Measurements from ENCODE around the gene GRIA1.

GRIA1 gene

DNA sequence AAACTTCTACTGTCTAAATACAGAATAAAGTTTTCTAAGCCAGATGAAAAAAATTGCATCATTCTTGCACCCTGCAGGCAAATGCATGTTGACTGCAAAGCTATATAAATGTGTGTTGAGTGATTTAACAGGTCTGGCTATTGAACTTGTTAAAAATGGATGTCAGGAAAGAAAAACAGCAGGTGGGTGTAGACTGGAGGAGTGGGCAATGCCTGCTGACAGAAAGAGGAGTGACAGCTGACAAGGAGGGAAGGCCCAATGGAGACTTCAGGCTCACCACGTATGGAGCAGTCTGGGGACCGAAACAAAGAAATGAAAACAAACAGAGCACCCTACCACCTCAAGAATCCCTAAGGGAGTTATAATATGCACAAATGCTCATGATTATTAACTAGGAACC, 127.8 kb downstream of the GRIA1 start:
- H2BK120ac ChIP-seq (ENCODE audit: insufficient read depth, low read length, poor library complexity): no peak overlapping the region
- H2BK5ac ChIP-seq (ENCODE audit: low read depth, low read length, poor library complexity): no peak overlapping the region
- no peak overlapping the region for H3K14ac ChIP-seq (ENCODE audit: low read length)
- H3K4me3 ChIP-seq (ENCODE audit: low read depth, low read length): no peak overlapping the region
- no peak overlapping the region for H3K4ac ChIP-seq (ENCODE audit: low read depth, low read length)
- H4K12ac ChIP-seq (ENCODE audit: low read depth, low read length): no peak overlapping the region
- no CpG with 5 or more reads among the region's 2 CpGs for WGBS (ENCODE audit: extremely low coverage, insufficient coverage, insufficient read length)
- H3K36me3 ChIP-seq (ENCODE audit: control insufficient read depth in 1 of 2, insufficient read depth in 2 of 2, low read length in 2 of 2): no peaks in the 10 kb centered on the region
- H2AK5ac ChIP-seq (ENCODE audit: low read length): no peak overlapping the region
- H3K79me1 ChIP-seq (ENCODE audit: low read length): no peaks in the 10 kb centered on the region
- no peak overlapping the region for H3K9ac ChIP-seq (ENCODE audit: low read length)
- peak overlapping the region; percentile 51 for H3K23ac ChIP-seq (ENCODE audit: low read length)
- no peak overlapping the region for H2AFZ ChIP-seq (ENCODE audit: insufficient read depth, low read length, poor library complexity)
- DNase-seq: no peak
- no peak overlapping the region for H2BK12ac ChIP-seq (ENCODE audit: low read length)
- H3K4me1 ChIP-seq (ENCODE audit: control insufficient read depth in 1 of 2, insufficient read depth in 2 of 2, low read length in 2 of 2): peaks cover 2 to 4% of the 10 kb centered on the region in 2 experiments
- H3K9me3 ChIP-seq (ENCODE audit: insufficient read depth, low read depth, low read length): no peaks in the 10 kb centered on the region
- no peaks in the 10 kb centered on the region for H3K79me2 ChIP-seq (ENCODE audit: control insufficient read depth, insufficient read depth, low read length, poor library complexity)
- no peaks in the 10 kb centered on the region for H3K27me3 ChIP-seq (ENCODE audit: insufficient read depth, low read length)
- H3K18ac ChIP-seq (ENCODE audit: low read length): no peak overlapping the region
- no peak overlapping the region for H3K27ac ChIP-seq (ENCODE audit: low read depth, low read length)
- H4K91ac ChIP-seq (ENCODE audit: low read depth, low read length): peak overlapping the region; percentile 39
- no peak overlapping the region for H3K4me2 ChIP-seq (ENCODE audit: low read length)
- no peak overlapping the region for H4K8ac ChIP-seq (ENCODE audit: low read depth, low read length)

DNA sequence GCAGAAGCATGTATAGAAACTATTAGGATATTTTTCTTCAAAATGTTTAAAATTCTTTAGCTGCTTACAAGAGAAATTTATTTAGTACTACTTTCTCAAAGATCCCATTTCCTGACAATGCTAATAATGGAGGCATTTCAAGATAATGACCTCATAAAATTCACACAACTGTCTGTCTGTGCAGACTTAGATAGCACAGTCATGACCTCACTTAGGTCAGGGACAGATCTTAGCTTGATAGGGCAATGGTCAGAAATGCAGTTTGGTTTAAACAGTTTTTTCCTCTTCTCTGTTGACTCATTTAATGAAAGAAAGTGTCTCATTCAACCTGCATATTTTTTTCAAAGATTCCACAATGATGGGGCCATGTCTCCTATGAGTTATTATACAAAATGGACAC, 128.4 kb downstream of the GRIA1 start:
- no peak overlapping the region for H3K18ac ChIP-seq (ENCODE audit: low read length)
- no peak overlapping the region for H3K4ac ChIP-seq (ENCODE audit: low read depth, low read length)
- H4K91ac ChIP-seq (ENCODE audit: low read depth, low read length): no peak overlapping the region
- no peak overlapping the region for H3K9ac ChIP-seq (ENCODE audit: low read length)
- H3K27me3 ChIP-seq (ENCODE audit: insufficient read depth, low read length): no peaks in the 10 kb centered on the region
- no peaks in the 10 kb centered on the region for H3K9me3 ChIP-seq (ENCODE audit: insufficient read depth, low read depth, low read length)
- H3K14ac ChIP-seq (ENCODE audit: low read length): no peak overlapping the region
- H2BK120ac ChIP-seq (ENCODE audit: insufficient read depth, low read length, poor library complexity): no peak overlapping the region
- H2BK12ac ChIP-seq (ENCODE audit: low read length): no peak overlapping the region
- no peak overlapping the region for H3K4me2 ChIP-seq (ENCODE audit: low read length)
- no peak overlapping the region for H4K12ac ChIP-seq (ENCODE audit: low read depth, low read length)
- H4K8ac ChIP-seq (ENCODE audit: low read depth, low read length): no peak overlapping the region
- no peak overlapping the region for H3K4me3 ChIP-seq (ENCODE audit: low read depth, low read length)
- H3K36me3 ChIP-seq (ENCODE audit: control insufficient read depth in 1 of 2, insufficient read depth in 2 of 2, low read length in 2 of 2): no peaks in the 10 kb centered on the region
- no peak overlapping the region for H2AK5ac ChIP-seq (ENCODE audit: low read length)
- H3K79me1 ChIP-seq (ENCODE audit: low read length): no peaks in the 10 kb centered on the region
- H3K79me2 ChIP-seq (ENCODE audit: control insufficient read depth, insufficient read depth, low read length, poor library complexity): no peaks in the 10 kb centered on the region
- no peak overlapping the region for H2BK5ac ChIP-seq (ENCODE audit: low read depth, low read length, poor library complexity)
- H3K23ac ChIP-seq (ENCODE audit: low read length): no peak overlapping the region
- H3K4me1 ChIP-seq (ENCODE audit: control insufficient read depth in 1 of 2, insufficient read depth in 2 of 2, low read length in 2 of 2): peaks cover 2 to 4% of the 10 kb centered on the region in 2 experiments
- peak; percentile 53 to 86 for DNase-seq
- H3K27ac ChIP-seq (ENCODE audit: low read depth, low read length): no peak overlapping the region
- no peak overlapping the region for H2AFZ ChIP-seq (ENCODE audit: insufficient read depth, low read length, poor library complexity)

DNA sequence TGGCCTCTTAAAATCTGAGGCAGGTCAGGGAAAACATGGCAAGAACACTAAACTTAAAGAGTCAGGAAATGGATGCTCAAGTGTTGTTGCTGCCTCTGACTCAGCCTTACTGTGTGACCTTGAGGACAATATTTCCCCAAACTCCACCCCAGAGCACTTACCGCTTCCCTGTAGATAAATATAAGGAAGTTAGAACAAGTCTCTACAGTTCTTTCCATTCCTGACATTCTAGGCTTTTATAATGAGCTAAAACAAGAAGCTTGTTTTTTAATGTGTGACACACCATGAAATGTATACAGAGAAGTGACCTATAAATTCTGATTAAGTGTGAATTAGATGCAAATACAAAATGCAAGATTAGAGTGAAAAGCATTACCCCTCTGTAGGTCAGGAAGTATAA, 129.3 kb downstream of the GRIA1 start:
- H3K18ac ChIP-seq (ENCODE audit: low read length): no peak overlapping the region
- no peak for DNase-seq
- no peaks in the 10 kb centered on the region for H3K79me2 ChIP-seq (ENCODE audit: control insufficient read depth, insufficient read depth, low read length, poor library complexity)
- no peak overlapping the region for H2BK5ac ChIP-seq (ENCODE audit: low read depth, low read length, poor library complexity)
- no peaks in the 10 kb centered on the region for H3K79me1 ChIP-seq (ENCODE audit: low read length)
- H3K36me3 ChIP-seq (ENCODE audit: control insufficient read depth in 1 of 2, insufficient read depth in 2 of 2, low read length in 2 of 2): no peaks in the 10 kb centered on the region
- H2AK5ac ChIP-seq (ENCODE audit: low read length): no peak overlapping the region
- peaks cover 2 to 4% of the 10 kb centered on the region in 2 experiments for H3K4me1 ChIP-seq (ENCODE audit: control insufficient read depth in 1 of 2, insufficient read depth in 2 of 2, low read length in 2 of 2)
- no peak overlapping the region for H2BK120ac ChIP-seq (ENCODE audit: insufficient read depth, low read length, poor library complexity)
- H3K9me3 ChIP-seq (ENCODE audit: insufficient read depth, low read depth, low read length): no peaks in the 10 kb centered on the region
- no peak overlapping the region for H4K8ac ChIP-seq (ENCODE audit: low read depth, low read length)
- no CpG with 5 or more reads among the region's 1 CpG for WGBS (ENCODE audit: extremely low coverage, insufficient coverage, insufficient read length)
- H3K14ac ChIP-seq (ENCODE audit: low read length): no peak overlapping the region
- H3K4me3 ChIP-seq (ENCODE audit: low read depth, low read length): no peak overlapping the region
- no peak overlapping the region for H4K12ac ChIP-seq (ENCODE audit: low read depth, low read length)
- no peak overlapping the region for H3K27ac ChIP-seq (ENCODE audit: low read depth, low read length)
- no peak overlapping the region for H3K23ac ChIP-seq (ENCODE audit: low read length)
- no peaks in the 10 kb centered on the region for H3K27me3 ChIP-seq (ENCODE audit: insufficient read depth, low read length)
- H3K4ac ChIP-seq (ENCODE audit: low read depth, low read length): no peak overlapping the region
- H3K9ac ChIP-seq (ENCODE audit: low read length): no peak overlapping the region
- H2BK12ac ChIP-seq (ENCODE audit: low read length): no peak overlapping the region
- H3K4me2 ChIP-seq (ENCODE audit: low read length): no peak overlapping the region
- H4K91ac ChIP-seq (ENCODE audit: low read depth, low read length): no peak overlapping the region
- no peak overlapping the region for H2AFZ ChIP-seq (ENCODE audit: insufficient read depth, low read length, poor library complexity)

DNA sequence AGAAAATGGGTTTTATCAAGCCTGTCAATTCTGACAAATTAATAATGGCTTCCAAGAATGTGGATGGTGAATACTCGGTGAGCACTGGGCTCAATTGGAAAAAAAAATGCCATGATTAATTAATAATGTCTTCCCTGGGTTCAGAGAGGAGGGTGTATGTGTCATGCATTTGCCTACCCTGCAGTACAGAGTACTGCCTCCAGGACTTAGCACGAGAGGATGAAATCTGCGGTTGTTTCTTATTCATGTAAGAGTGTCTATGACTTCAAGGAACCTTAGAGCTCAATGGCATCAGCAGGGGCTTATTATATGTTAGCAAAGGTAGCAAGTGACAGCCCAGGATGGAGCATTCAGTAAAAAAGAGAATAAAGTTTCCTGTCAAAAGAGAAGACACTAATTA, 132.7 kb downstream of the GRIA1 start:
- Histone ChIP-seq H2AFZ (ENCODE audit: insufficient read depth, low read length, poor library complexity) (no peak overlapping the region), H3K9me3 (ENCODE audit: insufficient read depth, low read depth, low read length) (no peaks in the 10 kb centered on the region), H3K79me1 (ENCODE audit: low read length) (no peaks in the 10 kb centered on the region), H3K4me3 (ENCODE audit: low read depth, low read length) (no peak overlapping the region), H3K79me2 (ENCODE audit: control insufficient read depth, insufficient read depth, low read length, poor library complexity) (no peaks in the 10 kb centered on the region), H3K4me2 (ENCODE audit: low read length) (no peak overlapping the region), H2BK5ac (ENCODE audit: low read depth, low read length, poor library complexity) (no peak overlapping the region), H2BK12ac (ENCODE audit: low read length) (no peak overlapping the region), H4K91ac (ENCODE audit: low read depth, low read length) (no peak overlapping the region), H3K23ac (ENCODE audit: low read length) (no peak overlapping the region), H3K4ac (ENCODE audit: low read depth, low read length) (no peak overlapping the region), H3K9ac (ENCODE audit: low read length) (no peak overlapping the region), H2AK5ac (ENCODE audit: low read length) (no peak overlapping the region), H3K4me1 (ENCODE audit: control insufficient read depth in 1 of 2, insufficient read depth in 2 of 2, low read length in 2 of 2) (peaks cover 2 to 4% of the 10 kb centered on the region in 2 experiments), H2BK120ac (ENCODE audit: insufficient read depth, low read length, poor library complexity) (no peak overlapping the region), H4K12ac (ENCODE audit: low read depth, low read length) (no peak overlapping the region), H3K36me3 (ENCODE audit: control insufficient read depth in 1 of 2, insufficient read depth in 2 of 2, low read length in 2 of 2) (no peaks in the 10 kb centered on the region), H4K8ac (ENCODE audit: low read depth, low read length) (no peak overlapping the region), H3K18ac (ENCODE audit: low read length) (no peak overlapping the region), H3K14ac (ENCODE audit: low read length) (no peak overlapping the region), H3K27me3 (ENCODE audit: insufficient read depth, low read length) (no peaks in the 10 kb centered on the region), H3K27ac (ENCODE audit: low read depth, low read length) (no peak overlapping the region)
- no peak for DNase-seq
- WGBS (ENCODE audit: extremely low coverage, insufficient coverage, insufficient read length): no CpG with 5 or more reads among the region's 3 CpGs
